ENCODE data around the gene DYSF. TPM values are rescaled to one million over a fixed set of nuclear protein-coding genes. Genes with fewer than 3 reads are reported as not detected.

DYSF gene
- total and polyA plus RNA-seq, 3 donors from 2014 or later: 6.8 to 10.9 (median 8.9) TPM

- TF ChIP-seq POLR2A (IDR thresholded peaks at IDR 0.05) (no peak), CTCF (IDR thresholded peaks at IDR 0.05) (no peak)
- Histone ChIP-seq H3K4me3 (no peak overlapping the region), H3K9me3 (no peaks in the 10 kb centered on the region), H3K36me3 (ENCODE audit: low read depth, missing control alignments) (no peaks in the 10 kb centered on the region), H3K4me1 (no peaks in the 10 kb centered on the region), H3K27ac (no peak overlapping the region), H3K27me3 (no peaks in the 10 kb centered on the region)
- DNase-seq: no peak
- 86 to 87% methylated on average over 4 to 21 of the region's 21 CpGs for WGBS, 2 donors
- intact Hi-C loops (cut with DNase I; ENCODE audit: low total_unique reads): loop anchor here (10.0 kb wide), 1 partner anchor 249 kb away; no protein-coding TSS in a partner anchor
These were observed 102.6 kb downstream of the DYSF start for GRCh38 chr2:71555798-71556454.

GRCh38 chr2:71556692-71557250 lies 103.4 kb downstream of the DYSF start:
- Histone ChIP-seq H3K4me1 (no peaks in the 10 kb centered on the region), H3K9me3 (no peaks in the 10 kb centered on the region), H3K27me3 (no peaks in the 10 kb centered on the region), H3K4me3 (no peak overlapping the region), H3K36me3 (ENCODE audit: low read depth, missing control alignments) (no peaks in the 10 kb centered on the region), H3K27ac (no peak overlapping the region)
- TF ChIP-seq CTCF (IDR thresholded peaks at IDR 0.05) (no peak), POLR2A (IDR thresholded peaks at IDR 0.05) (no peak)
- intact Hi-C loops (cut with DNase I; ENCODE audit: low total_unique reads): loop anchor here (10.0 kb wide), 1 partner anchor 248 kb away; no protein-coding TSS in a partner anchor
- DNase-seq: no peak
- WGBS, 2 donors: 81 to 86% methylated on average over 5 of the region's 5 CpGs

GRCh38 chr2:71557321-71557720 lies 104.0 kb downstream of the DYSF start:
- DNase-seq: no peak
- intact Hi-C loops (cut with DNase I; ENCODE audit: low total_unique reads): loop anchor here (10.0 kb wide), 1 partner anchor 247 kb away; no protein-coding TSS in a partner anchor
- H3K9me3 ChIP-seq: no peaks in the 10 kb centered on the region
- H3K27ac ChIP-seq: no peak overlapping the region
- H3K36me3 ChIP-seq (ENCODE audit: low read depth, missing control alignments): no peaks in the 10 kb centered on the region
- no peaks in the 10 kb centered on the region for H3K4me1 ChIP-seq
- no peak for TF ChIP-seq CTCF (IDR thresholded peaks at IDR 0.05)
- no peak for TF ChIP-seq POLR2A (IDR thresholded peaks at IDR 0.05)
- no peak overlapping the region for H3K4me3 ChIP-seq
- WGBS, 2 donors: 85 to 93% methylated on average over 6 of the region's 6 CpGs
- no peaks in the 10 kb centered on the region for H3K27me3 ChIP-seq

DNA sequence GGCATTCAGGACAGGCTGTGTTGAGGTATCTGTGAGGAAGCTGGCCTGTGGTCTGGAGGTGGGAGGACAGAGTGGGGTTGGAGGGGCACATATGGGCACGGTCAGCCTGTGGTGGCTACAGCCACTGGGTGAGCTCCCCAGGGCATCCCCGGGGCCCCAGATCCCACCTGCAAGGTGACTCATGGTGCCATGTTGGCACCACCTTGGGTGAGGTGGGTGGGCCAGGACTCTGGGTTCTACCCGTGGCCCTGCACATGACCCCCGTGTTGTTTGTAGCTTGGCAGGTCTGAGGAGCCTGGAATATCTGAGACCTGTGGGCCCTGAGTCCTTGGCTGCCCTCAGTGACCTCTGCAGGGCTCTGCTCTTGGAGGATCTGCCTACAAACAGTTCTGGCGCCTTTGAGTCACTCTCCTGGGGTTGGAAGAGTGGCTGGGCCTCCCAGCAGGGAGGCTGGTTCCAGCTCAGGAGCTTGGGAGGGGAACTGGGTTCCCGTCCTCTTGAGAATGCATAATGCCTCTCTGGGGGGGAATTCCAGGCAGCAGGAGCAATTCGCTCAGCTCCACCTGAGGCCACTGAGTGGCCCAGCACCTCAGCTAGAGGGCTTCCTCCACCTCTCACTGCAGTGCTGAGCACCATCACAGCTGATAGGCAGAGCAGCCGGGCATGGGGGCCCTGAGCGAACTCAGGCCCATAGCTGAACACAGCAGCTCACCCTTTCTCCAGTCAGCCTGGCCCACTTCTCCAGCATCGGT lies 105.1 kb downstream of the DYSF start:
- DNase-seq: no peak
- intact Hi-C loops (cut with DNase I; ENCODE audit: low total_unique reads): loop anchor here (10.0 kb wide), 1 partner anchor 246 kb away; no protein-coding TSS in a partner anchor
- 88 to 89% methylated on average over 7 to 10 of the region's 10 CpGs for WGBS, 2 donors
- no peak for TF ChIP-seq POLR2A (IDR thresholded peaks at IDR 0.05)
- no peak for TF ChIP-seq CTCF (IDR thresholded peaks at IDR 0.05)
- no peaks in the 10 kb centered on the region for H3K9me3 ChIP-seq
- H3K27me3 ChIP-seq: no peaks in the 10 kb centered on the region
- no peaks in the 10 kb centered on the region for H3K4me1 ChIP-seq
- H3K4me3 ChIP-seq: no peak overlapping the region
- no peak overlapping the region for H3K27ac ChIP-seq
- H3K36me3 ChIP-seq (ENCODE audit: low read depth, missing control alignments): no peaks in the 10 kb centered on the region
